Activated CD4-positive, CD25-positive, alpha-beta regulatory T cell treated with anti-CD3 and anti-CD28 coated beads, Interleukin-2, amount 50 U/mL, for 24 hours (primary cell): ENCODE measurements around the gene ZBTB12.
A peak's percentile ranks its signal among the peaks of the same experiment; 100 is the strongest.
"Not testable (repeated sequence)": the region's sequence is repeated elsewhere in the genome, so short reads cannot be mapped to it uniquely, and the experiment has no call there.

Experiments
- ATAC-seq, 2 donors: fragments of 150-1000 bp; cut with Tn5 transposase; one replicate each; pipeline ENCODE4 v1.10.0; 2021; ENCODE audit warnings: mild to moderate bottlenecking in 1 of 2, moderate library complexity in 1 of 2

Gene ZBTB12

DNA sequence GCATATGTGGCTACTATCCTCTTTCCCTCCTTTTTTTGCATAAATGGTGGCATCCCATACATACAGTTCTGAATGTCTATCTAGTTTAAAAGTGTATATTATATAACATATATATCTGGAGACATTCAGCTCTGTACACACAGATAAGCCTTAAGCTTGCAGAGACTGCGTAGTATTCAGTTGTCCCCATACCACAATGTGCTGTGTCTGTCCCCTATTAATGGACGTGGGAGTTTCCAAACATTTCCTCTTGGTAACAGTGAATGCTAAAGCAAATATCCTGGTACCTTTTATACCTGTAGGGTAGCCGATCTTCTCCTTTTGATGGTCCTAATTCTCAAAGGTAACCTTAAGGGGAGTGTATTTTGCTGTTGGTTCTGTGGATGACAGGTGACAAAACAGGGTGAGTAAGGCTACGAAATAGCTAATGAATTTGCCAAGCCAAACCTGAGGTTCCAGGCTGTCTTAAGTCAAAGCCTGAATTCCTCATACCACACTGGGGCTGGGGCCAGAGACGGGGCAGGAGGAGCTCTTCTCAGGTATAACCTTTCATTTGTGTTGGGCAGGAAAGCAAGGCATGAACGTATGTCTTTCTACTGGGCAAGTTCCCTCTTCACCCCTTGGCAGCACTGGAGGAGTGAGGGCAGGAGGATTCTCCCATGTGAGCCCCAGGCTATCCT is 17.9 kb upstream of the ZBTB12 start:
- ATAC-seq: no peak

DNA sequence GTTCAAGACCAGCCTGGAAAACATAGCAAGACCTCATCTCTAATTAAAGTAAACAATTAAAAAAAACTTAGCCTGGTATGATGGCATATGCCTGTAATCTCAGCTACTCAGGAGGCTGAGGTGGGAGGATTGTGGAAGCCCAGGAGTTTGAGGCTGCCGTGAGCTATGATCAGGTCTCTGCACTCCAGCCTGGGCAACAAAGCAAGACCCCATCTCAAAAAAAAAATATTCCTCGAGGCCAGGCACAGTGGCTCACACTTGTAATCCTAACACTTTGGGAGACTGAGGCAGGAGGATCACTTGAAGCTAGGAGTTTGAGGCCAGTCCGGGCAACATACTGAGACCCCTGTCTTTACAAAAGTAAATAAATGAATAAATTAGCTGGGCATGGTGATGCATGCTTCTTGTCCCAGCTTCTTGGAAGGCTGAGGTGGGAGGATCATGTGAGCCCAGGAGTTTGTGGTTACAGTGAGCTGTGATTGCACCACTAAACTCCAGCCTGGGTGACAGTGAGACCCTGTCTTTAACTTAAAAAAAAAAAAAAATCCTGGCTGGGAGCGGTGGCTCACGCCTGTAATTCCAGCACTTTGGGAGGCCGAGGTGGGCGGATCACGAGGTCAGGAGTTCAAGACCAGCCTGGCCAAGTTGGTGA is 16.3 kb upstream of the ZBTB12 start:
- ATAC-seq: no peak

DNA sequence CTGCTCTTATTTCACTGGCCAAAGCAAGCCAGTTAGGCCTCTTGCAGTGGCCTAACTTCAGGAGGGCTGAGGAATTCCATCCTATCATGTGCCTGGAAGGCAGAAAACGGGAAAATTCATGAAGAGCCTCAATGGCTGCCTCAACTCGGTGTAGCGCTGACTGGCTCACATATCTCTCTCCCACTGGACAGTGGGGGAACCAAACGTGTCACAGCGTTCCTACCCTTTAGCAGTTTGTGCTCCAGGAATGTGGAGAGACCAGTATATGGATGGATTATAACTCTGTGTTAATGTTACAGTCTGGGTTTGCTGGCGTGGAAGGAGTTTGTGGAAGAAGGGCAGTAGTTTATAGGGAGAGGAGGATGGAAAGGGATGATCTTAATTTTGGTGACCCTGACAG is 13.9 kb upstream of the ZBTB12 start:
- ATAC-seq: no peak

DNA sequence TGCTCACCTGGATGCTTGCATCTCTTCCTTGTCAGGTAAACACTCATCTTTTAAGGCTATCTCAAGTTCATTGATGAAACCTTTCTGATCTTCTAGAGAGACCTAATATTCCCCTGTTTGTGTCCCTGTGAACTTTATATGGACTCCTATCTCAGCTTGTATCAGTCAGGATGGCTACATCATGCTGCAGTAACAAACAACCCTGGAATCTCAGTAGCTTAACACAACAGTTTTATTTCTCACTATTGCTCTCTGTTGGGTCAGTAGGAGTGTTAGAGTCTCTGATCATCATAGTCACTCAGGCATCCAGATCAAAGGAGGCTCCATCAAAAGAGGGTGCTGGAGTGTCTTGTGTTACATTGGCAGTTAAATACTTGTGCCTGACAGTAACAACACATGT is 13.5 kb upstream of the ZBTB12 start:
- ATAC-seq: no peak

DNA sequence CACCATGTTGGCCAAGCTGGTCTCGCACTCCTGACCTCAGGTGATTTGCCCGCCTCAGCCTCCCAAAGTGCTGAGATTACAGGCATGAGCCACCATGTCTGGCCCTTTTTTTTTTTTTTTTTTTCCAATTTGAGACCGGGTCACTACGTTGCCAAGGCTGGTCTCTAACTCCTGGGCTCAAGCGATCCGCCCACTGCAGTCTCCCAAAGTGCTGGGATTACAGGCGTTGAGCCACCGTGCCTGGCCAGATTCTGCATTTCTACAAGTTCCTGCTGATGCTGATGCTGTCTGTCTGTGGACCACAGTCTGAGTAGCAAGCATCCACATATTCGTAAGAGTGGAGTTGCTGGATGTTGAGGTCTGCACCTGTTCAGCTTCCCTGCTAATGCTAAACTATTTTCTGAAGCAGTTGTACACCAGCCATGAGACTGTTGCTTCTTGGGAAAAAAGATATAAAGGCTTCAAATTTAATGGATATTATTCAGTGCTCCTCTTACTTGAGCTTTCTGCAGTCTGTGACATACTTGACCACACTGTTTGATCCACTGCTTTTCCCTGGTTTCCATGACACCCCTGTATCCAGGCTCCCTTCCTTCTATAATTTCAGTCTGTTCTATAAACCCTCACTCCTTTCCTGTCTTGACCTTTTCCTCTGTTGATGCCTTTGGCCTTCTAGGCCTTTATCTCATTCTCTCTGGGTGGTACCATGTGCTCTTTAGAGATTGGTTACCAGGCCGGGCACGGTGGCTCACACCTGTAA is 10.1 kb upstream of the ZBTB12 start:
- no peak for ATAC-seq

DNA sequence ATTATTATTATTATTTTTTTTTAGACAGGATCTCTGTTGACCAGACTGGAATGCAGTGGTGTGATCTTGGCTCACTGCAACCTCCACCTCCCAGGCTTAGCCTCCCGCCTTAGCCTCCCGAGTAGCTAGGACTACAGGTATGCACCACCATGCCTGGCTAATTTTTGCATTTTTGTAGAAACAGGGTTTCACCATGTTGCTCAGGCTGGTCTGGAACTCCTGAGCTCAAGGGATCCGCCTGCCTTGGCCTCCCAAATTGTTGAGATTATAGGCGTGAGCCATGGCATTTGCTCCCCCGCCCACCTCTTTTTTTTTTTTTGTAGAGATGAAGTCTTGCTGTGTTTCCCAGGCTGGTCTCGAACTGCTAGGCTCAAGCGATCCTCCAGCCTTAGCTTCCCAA is 7.4 kb upstream of the ZBTB12 start:
- ATAC-seq: not testable (repeated sequence)

DNA sequence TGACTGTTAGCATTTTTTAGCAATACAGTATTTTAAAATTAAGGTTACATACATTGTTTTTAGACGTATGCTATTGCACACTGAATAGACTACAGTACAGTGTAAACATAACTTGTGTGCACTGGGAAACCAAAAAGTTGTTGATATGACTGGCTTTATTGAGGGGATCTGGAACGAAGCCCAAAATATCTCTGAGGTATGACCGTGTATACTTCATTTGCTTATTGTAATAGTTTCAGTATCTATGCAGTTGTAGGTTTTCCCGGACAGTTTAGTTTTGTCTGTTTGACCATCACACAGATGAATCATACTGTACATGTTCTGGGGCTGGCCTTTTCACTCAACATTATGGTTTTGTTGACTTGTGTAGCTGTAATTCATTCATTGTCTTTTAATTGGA is 6.9 kb upstream of the ZBTB12 start:
- ATAC-seq: peak; percentile 25 to 31

DNA sequence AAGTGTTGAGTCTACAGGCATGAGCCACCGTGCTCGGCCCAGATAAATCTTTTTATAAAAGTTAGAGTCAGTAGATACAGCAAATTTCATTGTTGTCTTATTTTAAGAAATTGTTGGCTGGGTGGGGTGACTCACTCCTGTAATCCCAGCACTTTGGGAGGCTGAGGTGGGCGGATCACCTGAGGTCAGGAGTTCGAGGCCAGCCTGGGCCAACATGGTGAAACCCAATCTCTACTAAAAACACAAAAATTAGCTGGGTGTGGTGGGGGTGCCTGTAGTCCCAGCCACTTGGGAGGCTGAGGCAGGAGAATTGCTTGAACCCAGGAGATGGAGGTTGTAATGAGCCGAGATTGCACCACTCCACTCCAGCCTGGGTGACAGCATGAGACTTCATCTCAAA is 6.4 kb upstream of the ZBTB12 start:
- ATAC-seq: not testable (repeated sequence)

DNA sequence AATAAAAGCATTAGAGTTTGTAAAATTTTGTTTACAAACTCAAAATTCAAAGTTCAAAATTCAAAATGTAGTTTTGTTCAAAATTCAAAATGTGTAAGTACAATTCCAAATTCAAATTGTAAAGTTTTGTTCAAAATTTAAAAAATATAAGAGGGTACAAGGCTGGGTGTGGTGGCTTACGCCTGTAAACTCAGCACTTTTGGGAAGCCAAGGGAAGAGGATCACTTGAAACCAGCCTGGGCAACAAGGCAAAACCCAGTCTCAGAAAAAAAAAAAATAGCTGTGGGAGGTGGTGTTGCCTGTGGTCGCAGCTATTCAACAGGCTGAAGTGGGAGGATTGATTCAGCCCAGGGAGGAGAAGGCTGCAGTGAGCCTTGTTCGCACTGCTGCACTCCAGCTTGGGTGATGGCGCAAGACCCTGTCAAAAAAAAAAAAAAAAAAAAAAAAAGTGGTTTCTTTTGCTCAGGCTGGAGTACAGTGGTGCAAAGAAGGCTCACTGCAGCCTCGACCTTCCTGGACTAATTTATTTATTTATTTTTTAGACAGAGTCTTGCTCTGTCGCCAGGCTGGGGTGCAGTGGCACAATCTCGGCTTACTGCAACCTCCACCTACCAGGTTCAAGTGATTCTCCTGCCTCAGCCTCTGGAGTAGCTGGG is 5.4 kb upstream of the ZBTB12 start:
- no peak for ATAC-seq

DNA sequence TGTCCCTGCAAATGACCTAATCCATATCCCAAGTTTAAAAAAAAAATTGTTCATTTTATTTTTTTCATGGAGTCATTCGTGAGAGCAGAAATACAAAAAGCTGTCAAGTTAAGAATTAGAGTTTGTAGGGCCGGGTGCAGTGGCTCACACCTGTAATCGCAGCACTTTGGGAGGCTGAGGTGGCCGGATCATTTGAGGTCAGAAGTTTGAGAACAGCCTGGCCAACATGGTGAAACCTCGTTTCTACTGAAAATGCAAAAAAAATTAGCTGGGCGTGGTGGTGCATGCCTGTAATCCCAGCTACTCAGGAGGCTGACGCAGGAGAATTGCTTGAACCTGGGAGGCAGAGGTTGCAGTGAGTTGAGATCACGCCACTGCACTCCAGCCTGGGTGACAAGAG is 4.8 kb upstream of the ZBTB12 start:
- ATAC-seq: not testable (repeated sequence)

DNA sequence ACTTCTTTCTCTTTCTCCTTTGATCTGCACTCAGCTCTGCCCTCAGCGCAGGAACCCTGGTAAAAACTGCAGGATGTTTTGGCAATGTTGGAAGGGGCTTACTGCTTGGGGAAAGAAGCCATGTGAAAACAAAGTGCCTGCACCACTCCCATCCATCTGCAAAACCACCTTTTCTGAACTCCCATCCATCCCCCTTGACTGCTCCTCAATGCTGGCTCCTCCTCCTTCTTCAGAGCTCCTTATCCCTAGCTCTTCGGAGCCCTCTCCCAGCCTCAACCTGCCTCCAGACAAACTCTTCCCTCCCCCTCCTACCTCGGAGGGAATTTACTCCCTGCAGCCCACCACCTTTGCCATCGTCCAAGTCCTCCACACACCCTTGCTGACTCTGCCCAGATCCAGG is 4.2 kb upstream of the ZBTB12 start:
- ATAC-seq: no peak

DNA sequence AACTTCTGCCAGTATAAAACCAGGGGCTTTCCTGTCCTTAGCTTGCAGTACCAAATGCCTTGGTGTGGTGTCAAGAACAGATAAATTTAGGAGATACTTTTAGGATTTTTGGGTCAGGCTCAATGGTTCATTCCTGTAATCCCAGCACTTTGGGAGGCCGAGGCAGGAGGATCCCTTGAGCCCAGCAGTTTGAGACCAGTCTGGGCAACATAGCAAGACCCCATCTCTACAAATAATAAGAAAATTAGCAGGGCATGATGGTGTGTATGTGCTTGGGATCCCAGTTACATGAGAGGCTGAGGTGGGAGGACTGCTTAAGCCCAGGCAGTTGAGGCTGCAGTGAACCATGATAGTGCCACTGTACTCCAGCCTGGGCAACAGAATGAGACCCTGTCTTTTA is 3.2 kb upstream of the ZBTB12 start:
- ATAC-seq: no peak

DNA sequence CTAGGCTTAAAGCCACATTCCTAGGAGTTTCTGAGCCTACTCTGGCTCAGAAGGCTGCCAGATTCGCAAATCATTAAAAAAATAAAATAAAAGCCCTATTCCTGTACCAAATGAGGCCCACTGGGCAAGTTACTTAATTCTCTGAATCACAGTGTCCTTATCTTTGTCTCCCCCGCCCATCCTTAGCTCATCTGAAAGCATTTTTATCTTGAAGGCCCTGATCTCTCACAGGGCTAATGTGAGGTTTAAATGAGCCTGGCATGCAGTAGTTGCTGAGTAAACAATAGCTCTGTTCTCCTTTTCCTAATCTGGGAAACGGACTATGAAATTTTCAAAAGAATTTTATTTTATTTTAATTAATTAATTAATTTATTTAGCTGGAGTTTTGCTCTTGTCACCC is 2.1 kb upstream of the ZBTB12 start:
- no peak for ATAC-seq

DNA sequence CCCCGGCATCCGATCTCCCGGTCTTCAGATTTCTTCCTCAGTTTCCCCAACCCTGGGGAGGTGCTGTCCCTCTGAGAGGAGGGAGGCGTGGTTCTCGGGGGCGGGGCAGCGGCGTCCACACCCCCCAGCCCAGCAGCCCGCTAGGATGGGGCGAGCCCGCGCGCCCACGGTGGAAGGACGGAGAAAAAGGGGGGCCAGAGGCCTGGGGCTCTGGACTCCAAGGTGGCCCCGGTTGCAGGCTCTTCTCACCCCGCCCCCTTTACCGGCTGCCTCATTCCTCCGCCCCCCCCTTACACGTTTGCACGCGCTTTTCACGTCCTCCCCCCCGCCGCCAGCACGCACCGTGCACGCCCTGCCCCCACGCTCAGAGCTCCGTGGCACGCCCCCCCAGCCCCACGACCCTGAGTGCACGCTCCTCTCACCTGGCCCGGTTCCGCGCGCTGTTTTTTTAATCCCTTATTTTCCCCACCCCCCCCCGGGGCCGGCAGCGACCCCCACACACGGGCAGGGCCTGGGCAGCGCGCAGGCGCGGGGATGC is 402 bp downstream of the ZBTB12 start:
- peak; percentile 10 to 16 for ATAC-seq

DNA sequence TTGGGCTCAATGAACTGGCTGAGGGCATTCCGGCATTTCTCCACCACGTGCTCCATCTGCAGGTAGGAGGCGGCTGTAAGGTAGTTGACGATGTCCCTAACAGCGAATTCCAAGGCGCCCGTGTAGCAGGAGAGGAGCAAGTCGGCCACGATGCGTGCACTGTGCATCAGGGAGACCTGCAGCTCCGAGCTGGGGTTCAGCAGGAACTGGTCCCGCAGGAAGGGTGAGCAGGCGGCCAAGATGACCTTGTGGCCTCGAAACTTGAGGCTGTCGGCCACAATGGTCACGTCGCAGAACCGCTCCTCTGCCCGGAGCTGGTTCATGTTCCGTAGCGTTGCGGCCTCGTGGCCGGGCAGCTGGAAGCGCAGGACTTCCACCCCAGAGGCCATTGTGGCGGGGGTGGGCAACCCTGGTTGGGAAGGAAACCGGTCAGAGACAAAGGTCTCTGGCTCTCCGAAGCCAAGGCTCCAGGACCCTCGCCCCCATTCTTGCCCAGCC is 920 bp downstream of the ZBTB12 start:
- no peak for ATAC-seq

DNA sequence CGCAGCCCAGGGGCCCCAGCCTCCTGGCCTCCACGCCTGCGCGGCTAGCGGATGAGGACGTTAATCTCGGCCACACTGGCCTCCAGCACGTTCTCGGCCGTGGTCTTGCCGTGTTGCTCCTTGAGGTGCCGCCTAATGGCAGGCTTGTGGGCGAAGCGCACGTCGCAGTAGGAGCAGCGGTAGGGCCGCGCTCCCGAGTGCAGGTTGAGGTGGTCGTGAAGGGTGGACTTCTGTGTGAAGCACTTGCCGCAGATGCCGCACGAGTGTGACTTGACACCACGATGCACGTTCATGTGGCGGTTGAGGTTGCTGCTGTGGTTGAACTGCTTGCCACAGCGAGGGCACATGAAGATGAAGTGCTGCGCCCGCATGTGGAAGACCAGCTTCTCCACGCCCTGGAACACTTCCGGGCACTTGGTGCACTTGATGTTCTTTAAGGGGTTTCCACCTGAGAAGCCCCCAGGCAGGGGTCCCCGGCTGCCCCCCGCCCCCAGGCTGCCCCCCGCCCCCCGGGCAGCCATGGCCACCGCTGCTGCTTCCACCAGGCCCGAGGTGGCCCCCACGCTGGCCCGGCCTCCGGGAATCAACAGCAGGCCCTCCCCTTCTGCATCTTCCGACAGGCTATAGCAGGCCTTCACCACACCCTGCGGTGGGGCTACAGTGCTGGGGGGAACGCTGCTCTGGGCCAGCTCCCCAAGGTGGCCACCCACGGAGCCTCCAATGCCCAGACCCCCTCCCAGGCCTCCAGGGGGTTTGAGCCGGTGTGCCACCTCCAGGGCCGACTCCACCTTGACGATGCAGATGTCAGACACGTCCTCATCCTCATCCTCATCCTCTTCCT is 1.8 kb downstream of the ZBTB12 start:
- ATAC-seq: no peak

DNA sequence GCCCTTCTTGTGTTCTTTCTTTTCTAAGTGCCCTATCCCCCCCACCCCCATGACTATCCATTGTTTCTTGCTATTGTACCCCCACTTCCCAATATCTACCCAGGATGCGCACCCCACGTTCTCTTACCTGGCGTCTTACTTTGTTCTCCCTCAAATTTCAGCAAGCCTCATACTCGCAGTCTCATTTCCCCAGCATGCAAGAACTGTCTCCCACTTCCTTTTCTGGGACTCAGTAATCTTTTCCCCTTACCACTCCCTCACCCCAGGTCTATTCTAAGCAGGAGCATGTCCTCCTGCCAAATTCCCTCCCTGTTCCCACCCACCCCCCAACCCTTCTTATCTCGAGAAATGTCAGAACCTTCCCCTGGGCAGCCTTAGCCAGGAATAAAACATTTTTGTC is 2.7 kb downstream of the ZBTB12 start:
- ATAC-seq: no peak

DNA sequence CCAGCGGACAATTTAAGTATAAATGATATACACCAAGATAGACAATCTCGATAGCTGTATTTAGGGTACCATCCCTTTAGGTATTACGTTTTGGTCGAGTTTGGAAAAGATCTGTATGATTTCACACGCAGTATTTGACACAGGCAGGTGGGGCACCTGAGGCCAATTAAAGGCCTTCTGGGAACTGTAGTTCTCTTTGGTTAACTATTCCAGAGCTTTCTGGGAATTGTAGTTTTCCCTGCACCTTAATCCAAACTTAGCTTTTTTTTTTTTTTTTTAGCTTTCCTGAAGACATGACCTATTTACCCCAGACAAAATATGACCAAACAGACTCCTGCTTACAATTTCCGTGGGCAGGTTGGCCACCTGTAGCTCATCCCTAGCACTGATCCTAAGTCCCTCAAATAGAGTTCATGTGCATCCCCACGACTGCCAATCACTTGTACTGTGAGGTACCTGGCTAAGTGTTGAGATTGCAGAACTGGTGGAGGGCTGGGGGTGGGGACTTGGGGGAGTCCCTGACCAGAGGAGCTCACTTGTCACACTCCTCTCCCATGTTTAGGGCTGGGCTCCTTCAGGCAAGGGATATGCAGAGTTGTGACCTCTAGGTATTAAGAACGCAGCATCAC is 3.4 kb downstream of the ZBTB12 start:
- ATAC-seq: peak; percentile 18 to 34

DNA sequence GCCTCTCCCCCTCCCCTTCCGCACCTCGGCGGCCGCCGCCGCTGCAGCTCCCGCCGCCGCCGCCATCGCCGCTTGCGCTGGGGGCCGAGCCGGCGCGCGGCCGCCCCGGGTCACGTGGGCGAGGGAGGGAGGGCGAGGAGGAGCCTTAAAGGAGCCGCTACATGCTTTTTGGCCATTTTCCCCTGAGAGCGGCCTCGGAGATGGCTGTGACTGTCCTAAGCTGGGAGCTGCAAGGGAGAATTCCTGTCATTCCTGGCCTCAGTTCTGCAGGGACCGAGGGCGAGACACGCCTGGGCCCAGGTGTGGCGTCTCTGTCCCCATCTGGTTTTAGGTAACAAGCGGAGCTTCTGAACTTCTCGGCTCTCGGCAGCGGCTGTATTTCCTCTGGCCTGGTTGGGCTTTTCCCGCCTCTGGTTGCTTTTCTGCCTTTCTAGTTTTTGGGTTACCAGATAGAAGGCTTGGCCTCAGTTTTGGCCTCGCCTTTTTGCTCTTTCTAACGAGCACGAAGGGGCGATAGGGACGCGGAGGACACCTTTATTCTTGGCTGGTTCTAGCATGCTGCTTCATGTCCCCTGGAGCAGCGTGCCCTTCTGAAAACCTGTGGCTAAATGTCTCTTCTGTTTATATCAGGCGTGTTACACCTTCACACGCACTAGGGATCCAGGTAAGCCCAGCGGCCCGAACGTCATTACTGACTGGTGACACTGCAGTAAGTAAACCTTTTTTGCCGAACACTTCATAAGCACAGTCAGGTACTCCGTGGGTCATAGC is 4.1 kb downstream of the ZBTB12 start, which contains the start of gene EHMT2:
Gene EHMT2, minus strand, starts transcription at position 87 of the 771 bp plus-strand sequence. Its CDS starts 21 bp downstream, at position 66.
- peak; percentile 69 to 71 for ATAC-seq

DNA sequence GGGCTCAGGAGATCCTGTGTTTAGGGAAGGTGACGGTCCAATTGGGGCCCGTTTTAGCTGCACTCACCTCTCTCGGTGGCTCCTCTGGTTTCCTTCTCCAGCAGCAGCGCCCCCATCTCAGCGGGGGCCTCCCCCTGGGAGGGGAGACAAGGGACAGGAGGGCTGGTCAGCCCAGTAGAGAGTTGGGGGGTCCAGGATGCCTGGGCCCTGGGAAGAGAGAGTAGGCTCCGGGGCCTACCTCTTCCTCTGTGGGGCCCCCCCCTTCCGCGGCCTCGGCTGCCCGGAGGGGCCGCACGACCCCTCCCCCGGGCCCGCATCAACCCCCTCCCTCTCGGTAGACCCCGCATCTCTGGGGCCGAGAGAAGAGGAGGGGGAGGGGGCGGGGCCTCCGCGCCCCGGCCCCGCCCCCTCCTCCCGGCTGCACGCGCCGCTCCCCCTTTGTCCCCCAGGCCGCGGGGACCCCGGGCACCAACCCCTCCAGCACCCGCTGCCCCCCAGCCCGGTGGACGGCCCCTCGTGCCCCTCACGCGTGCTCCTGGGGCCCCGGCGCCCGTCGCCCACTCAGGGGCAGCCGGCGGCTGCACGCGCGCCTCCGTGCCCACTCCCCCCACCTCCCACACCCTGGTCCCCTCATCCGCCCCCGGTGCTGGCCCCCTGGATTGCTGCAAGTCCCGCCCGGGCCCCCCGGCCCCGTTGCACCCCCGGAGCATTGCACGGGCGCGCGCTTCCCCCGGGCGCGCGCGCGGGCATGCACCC is 4.9 kb downstream of the ZBTB12 start:
- ATAC-seq: peak in 1 of 2 donors; percentile 1
